Loucy (cell line): ENCODE measurements around the gene HLA-DRB1.
"Not testable (repeated sequence)": the region's sequence is repeated elsewhere in the genome, so short reads cannot be mapped to it uniquely, and the experiment has no call there.

Experiments
- H2AFZ ChIP-seq: fragments of 200-600 bp; sonication (generic); 2 replicates; pipeline ENCODE4 v1.6.0; 2016; ENCODE audit warnings: antibody characterized with exemption, mild to moderate bottlenecking, low read length, moderate library complexity
- H3F3A ChIP-seq: fragments of 200-600 bp; 2 replicates; pipeline ENCODE4 v1.6.0; 2016; ENCODE audit warnings: antibody characterized with exemption, low read depth, mild to moderate bottlenecking
- H3K27me3 ChIP-seq: fragments of 200-600 bp; sonication (generic); 2 replicates; pipeline ENCODE4 v1.6.1; 2014; ENCODE audit warnings: low read length, mild to moderate bottlenecking; ENCODE audit not compliant: insufficient read depth, poor library complexity, severe bottlenecking
- H3K36me3 ChIP-seq: fragments of 200-600 bp; sonication (generic); 2 replicates; pipeline ENCODE4 v1.6.1; 2016; ENCODE audit warnings: low read length; ENCODE audit not compliant: insufficient read depth
- H3K4me1 ChIP-seq: fragments of 200-600 bp; sonication (generic); 2 replicates; pipeline ENCODE4 v1.5.1; 2014; ENCODE audit warnings: low read length, mild to moderate bottlenecking; ENCODE audit not compliant: insufficient read depth, poor library complexity, severe bottlenecking
- H3K4me2 ChIP-seq: fragments of 200-600 bp; sonication (generic); 2 replicates; pipeline ENCODE4 v1.6.0; 2014; ENCODE audit warnings: antibody characterized with exemption, low read length, low read depth, mild to moderate bottlenecking; ENCODE audit not compliant: poor library complexity, severe bottlenecking
- H3K4me3 ChIP-seq: fragments of 200-600 bp; sonication (generic); 2 replicates; pipeline ENCODE4 v1.5.1; 2014; ENCODE audit warnings: low read length, mild to moderate bottlenecking, mixed read lengths; ENCODE audit not compliant: poor library complexity, severe bottlenecking
- H3K79me2 ChIP-seq: fragments of 200-600 bp; sonication (generic); 2 replicates; pipeline ENCODE4 v1.6.1; 2014; ENCODE audit warnings: low read length; ENCODE audit not compliant: insufficient read depth
- H3K9ac ChIP-seq: fragments of 200-600 bp; sonication (generic); 2 replicates; pipeline ENCODE4 v1.6.0; 2014; ENCODE audit warnings: mild to moderate bottlenecking, low read depth, low read length, moderate library complexity; ENCODE audit not compliant: poor library complexity, severe bottlenecking
- H3K9me2 ChIP-seq: fragments of 200-600 bp; sonication (generic); replicated peaks from 2 replicates; pipeline ENCODE4 v1.6.1; 2016; ENCODE audit warnings: low read depth, low read length, mixed read lengths
- H3K9me3 ChIP-seq: fragments of 200-600 bp; sonication (generic); 2 replicates; pipeline ENCODE4 v1.6.1; 2014; ENCODE audit warnings: mild to moderate bottlenecking, antibody characterized with exemption, low read length, low read depth; ENCODE audit not compliant: insufficient read depth
- H4K20me1 ChIP-seq: fragments of 200-600 bp; sonication (generic); 2 replicates; pipeline ENCODE4 v1.6.0; 2014; ENCODE audit warnings: antibody characterized with exemption, low read length, mild to moderate bottlenecking; ENCODE audit not compliant: insufficient read depth, poor library complexity, severe bottlenecking
- CTCF ChIP-seq: fragments of 200-600 bp; sonication (generic); conservative IDR thresholded peaks from 2 replicates; pipeline ENCODE4 v1.5.1; 2014; ENCODE audit warnings: mild to moderate bottlenecking, antibody characterized with exemption, low read length
- EZH2phosphoT487 ChIP-seq: fragments of 200-600 bp; IDR thresholded peaks from 2 replicates; pipeline ENCODE4 v1.6.1; 2018; ENCODE audit warnings: antibody characterized with exemption, mild to moderate bottlenecking, moderate library complexity, borderline replicate concordance

The HLA-DRB1 gene

GRCh38 chr6:32602383-32602782, 12.7 kb upstream of the HLA-DRB1 start:
- Histone ChIP-seq H3K9ac (no peak overlapping the region), H3K4me3 (no peak overlapping the region), H3K4me1 (no peaks in the 10 kb centered on the region), H3F3A (no peaks in the 10 kb centered on the region), H3K27me3 (peaks cover 12% of the 10 kb centered on the region), H2AFZ (no peak overlapping the region), H3K79me2 (no peaks in the 10 kb centered on the region), H3K9me2 (no peaks in the 10 kb centered on the region), H3K9me3 (no peaks in the 10 kb centered on the region), H3K36me3 (no peaks in the 10 kb centered on the region), H4K20me1 (no peaks in the 10 kb centered on the region), H3K4me2 (no peak overlapping the region)
- TF ChIP-seq EZH2phosphoT487 (no peak), CTCF (no peak)

- Histone ChIP-seq H3K36me3 (no peaks in the 10 kb centered on the region), H3K4me1 (no peaks in the 10 kb centered on the region), H3K9ac (no peak overlapping the region), H3K9me3 (no peaks in the 10 kb centered on the region), H3K27me3 (no peaks in the 10 kb centered on the region), H3K4me3 (no peak overlapping the region), H3K9me2 (no peaks in the 10 kb centered on the region), H4K20me1 (no peaks in the 10 kb centered on the region), H3K79me2 (no peaks in the 10 kb centered on the region), H2AFZ (no peak overlapping the region), H3F3A (no peaks in the 10 kb centered on the region), H3K4me2 (no peak overlapping the region)
- TF ChIP-seq EZH2phosphoT487 (no peak), CTCF (no peak)
These were observed 7.4 kb upstream of the HLA-DRB1 start for GRCh38 chr6:32597024-32597423.

GRCh38 chr6:32590713-32591112, 1.1 kb upstream of the HLA-DRB1 start:
- not testable (repeated sequence) for H3K27me3 ChIP-seq, H4K20me1 ChIP-seq, H3K79me2 ChIP-seq, H3F3A ChIP-seq, H3K4me2 ChIP-seq, H3K9ac ChIP-seq, H3K4me3 ChIP-seq, H3K4me1 ChIP-seq, H2AFZ ChIP-seq, H3K9me2 ChIP-seq, H3K9me3 ChIP-seq, H3K36me3 ChIP-seq

GRCh38 chr6:32588156-32588555, 1.5 kb downstream of the HLA-DRB1 start:
- Histone ChIP-seq H2AFZ (no peak overlapping the region), H4K20me1 (no peaks in the 10 kb centered on the region), H3K4me3 (no peak overlapping the region), H3K9me3 (no peaks in the 10 kb centered on the region), H3K4me2 (no peak overlapping the region), H3K27me3 (no peaks in the 10 kb centered on the region), H3F3A (no peaks in the 10 kb centered on the region), H3K9me2 (no peaks in the 10 kb centered on the region), H3K36me3 (no peaks in the 10 kb centered on the region), H3K79me2 (no peaks in the 10 kb centered on the region), H3K4me1 (no peaks in the 10 kb centered on the region), H3K9ac (no peak overlapping the region)
- no peak for TF ChIP-seq EZH2phosphoT487
- no peak for TF ChIP-seq CTCF
